Adrenal gland (tissue), 12 donors: Measurements from ENCODE around the gene MTHFD1L. TPM values are rescaled to one million over a fixed set of nuclear protein-coding genes. Genes with fewer than 3 reads are reported as not detected.
"Not testable (repeated sequence)": the region's sequence is repeated elsewhere in the genome, so short reads cannot be mapped to it uniquely, and the experiment has no call there.

Experiments
- DNase-seq, 7 donors: peaks; one replicate each; pipeline ENCODE4 v3.0.0-alpha.2; 2019 to 2020
- H3K27ac ChIP-seq, 5 donors: fragments of 200-600 bp; sonication (generic) in 4 of 5; 1 replicate in 3 of 5; 2 replicates in 2 of 5; pipeline versions ENCODE4 v1.5.1 to v1.8.0; 2016 to 2020; ENCODE audit warnings: mild to moderate bottlenecking in 1 of 5
- H3K27me3 ChIP-seq: fragments of 200-600 bp; 2 replicates; pipeline ENCODE4 v1.8.0; 2021
- H3K36me3 ChIP-seq, 2 donors: fragments of 200-600 bp; replicated peaks in 1 of 2; 1 replicate in 1 of 2; 2 replicates in 1 of 2; pipeline versions ENCODE4 v1.5.1 to v1.8.0; 2018 to 2022
- H3K4me1 ChIP-seq, 2 donors: fragments of 200-600 bp; replicated peaks in 1 of 2; 1 replicate in 1 of 2; 2 replicates in 1 of 2; pipeline versions ENCODE4 v1.5.1 to v1.8.0; 2018 to 2021
- H3K4me3 ChIP-seq, 4 donors: fragments of 200-600 bp; sonication (generic) in 3 of 4; one replicate each; pipeline ENCODE4 v1.5.1; 2016 to 2018
- H3K9me3 ChIP-seq, 3 donors: fragments of 200-600 bp; sonication (generic) in 1 of 3; replicated peaks in 1 of 3; 1 replicate in 2 of 3; 2 replicates in 1 of 3; pipeline versions ENCODE4 v1.5.1 to v1.8.0; 2016 to 2021
- CTCF ChIP-seq, 6 experiments: fragments of 450-650 bp in 4 of 6; fragments of 200-600 bp in 2 of 6; sonication (generic) in 1 of 6; IDR thresholded peaks; 1 replicate in 5 of 6; 2 replicates in 1 of 6; pipeline versions ENCODE4 v1.5.1 to v1.8.0; 2016 to 2021; ENCODE audit warnings: antibody characterized with exemption in 6 of 6, mild to moderate bottlenecking in 2 of 6, moderate library complexity in 1 of 6
- POLR2A ChIP-seq, 2 donors: fragments of 450-650 bp; IDR thresholded peaks; one replicate each; pipeline ENCODE4 v1.6.1; 2017; ENCODE audit warnings: antibody characterized with exemption in 2 of 2, mild to moderate bottlenecking in 2 of 2, moderate library complexity in 1 of 2
- WGBS, 4 donors: extraction: QIAGEN DNeasy Blood & Tissue Kit in 2 of 4; methylation state at CpG; one replicate each; pipeline versions ENCODE4 v1.1.5 to v1.1.7; 2013 to 2017; 5-methylcytosine and 5-hydroxymethylcytosine counted together
- intact Hi-C, 2 donors: fragments of 100-400 bp; cut with DNase I; formaldehyde crosslinking; loops; one replicate each; pipeline versions ENCODE4 v1.14.1 to v1.15.0; 2022 to 2023
- polyA plus RNA-seq, 3 donors: library from polyadenylated mRNA; stranded (reverse); fragments of 200-250 nt in 2 of 3; fragments of 350-450 nt in 1 of 3; fragmentation: Illumina TruSeq in 1 of 3; extraction: RNeasy Lipid Tissue Mini Kit (QIAGEN cat#74804) in 1 of 3; gene quantifications; one replicate each; pipeline ENCODE4 v1.2.3, GENCODE V29; 2013 to 2014
- total RNA-seq, 9 donors: library from RNA; depleted of rRNA in 4 of 9; stranded (reverse); fragments of >200 nt in 4 of 9; fragments of 120-200 nt in 1 of 9; fragmentation: NEBNext Ultra II Directional in 1 of 9; extraction: Animal tissue kit (Norgen Biotek cat#: 25700) in 1 of 9; gene quantifications; one replicate each; pipeline versions ENCODE4 v1.1.0 to v1.2.4, GENCODE V29; 2013 to 2023
- donor health status: healthy with polysubstance abuse.
- donor health status: Bipolar disorder and iron deficiency.
- donor health status: DM: yes; HTN: yes; CAD: no.
- donor health status: DM: no; HTN: no; CAD: no.
- donor health status: DM: no; HTN: no; CAD: no.
- donor health status: DM: yes; HTN: yes; CAD: no.

MTHFD1L gene
- total and polyA plus RNA-seq, 12 donors, result 8.5 to 28.8 (median 18.1) TPM

DNA sequence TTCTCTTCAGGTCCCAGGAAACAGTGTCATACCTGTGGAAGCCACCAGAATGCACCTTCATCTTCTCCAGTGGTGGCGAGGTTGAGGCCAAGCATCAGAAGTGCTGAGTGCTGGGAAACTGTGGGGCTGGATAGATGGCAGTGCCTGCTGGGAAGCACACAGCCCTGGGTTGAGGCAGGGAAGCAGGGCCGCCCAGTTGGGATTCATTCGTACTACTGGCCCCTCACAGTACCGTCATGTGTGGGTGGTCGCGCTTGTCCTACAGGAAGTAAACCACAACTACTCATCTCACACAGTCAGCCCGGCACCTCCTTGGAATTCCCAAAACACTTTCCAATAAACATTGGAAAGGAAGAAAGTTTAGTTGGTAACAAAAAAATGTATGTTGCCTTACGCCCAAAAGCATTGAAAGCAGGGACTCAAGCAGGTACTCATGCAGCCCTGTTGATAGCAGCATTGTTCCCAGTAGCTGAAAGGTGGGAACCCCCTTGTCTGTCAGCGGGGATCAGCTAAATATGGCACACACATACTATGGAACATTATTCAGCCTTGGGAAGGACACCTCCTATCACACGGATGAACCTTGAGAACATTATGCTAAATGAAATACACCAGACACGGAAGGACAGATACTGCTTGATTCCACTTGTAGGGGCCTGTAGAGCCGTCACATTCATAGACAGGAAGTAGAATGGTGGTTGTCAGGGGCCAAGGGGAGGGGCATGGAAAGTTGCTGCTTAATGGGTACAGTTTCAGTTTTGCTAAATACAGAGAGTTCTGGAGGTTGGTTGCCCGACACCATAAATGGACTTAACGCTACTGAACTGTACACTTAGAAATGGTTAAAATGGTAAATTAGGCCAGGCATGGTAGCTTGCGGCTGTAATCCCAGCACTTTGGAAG, 162.7 kb downstream of the MTHFD1L start:
- DNase-seq, result peak in 1 of 7 donors; percentile 25
- 94 to 96% (median 96%) methylated on average over 14 to 15 of the region's 15 CpGs for WGBS, 4 donors
- H3K27ac ChIP-seq, result no peak overlapping the region
- no peaks in the 10 kb centered on the region for H3K4me1 ChIP-seq
- TF ChIP-seq CTCF (IDR thresholded peaks at IDR 0.05) (no peak), POLR2A (IDR thresholded peaks at IDR 0.05) (no peak)
- intact Hi-C loops, result no loop called here
- H3K27me3 ChIP-seq, result no peaks in the 10 kb centered on the region
- no peaks in the 10 kb centered on the region for H3K36me3 ChIP-seq
- H3K9me3 ChIP-seq, result no peaks in the 10 kb centered on the region
- no peak overlapping the region for H3K4me3 ChIP-seq

GRCh38 chr6:151029970-151030369, 164.5 kb downstream of the MTHFD1L start:
- Histone ChIP-seq H3K27ac (no peak overlapping the region), H3K27me3 (no peaks in the 10 kb centered on the region), H3K36me3 (no peaks in the 10 kb centered on the region), H3K4me1 (no peaks in the 10 kb centered on the region), H3K4me3 (no peak overlapping the region), H3K9me3 (no peaks in the 10 kb centered on the region)
- DNase-seq, result peak in 1 of 7 donors; percentile 42
- intact Hi-C loops, result no loop called here
- TF ChIP-seq POLR2A (IDR thresholded peaks at IDR 0.05) (no peak), CTCF (IDR thresholded peaks at IDR 0.05) (no peak)
- WGBS, 4 donors, result 76 to 84% (median 81%) methylated on average over 5 of the region's 5 CpGs

DNA sequence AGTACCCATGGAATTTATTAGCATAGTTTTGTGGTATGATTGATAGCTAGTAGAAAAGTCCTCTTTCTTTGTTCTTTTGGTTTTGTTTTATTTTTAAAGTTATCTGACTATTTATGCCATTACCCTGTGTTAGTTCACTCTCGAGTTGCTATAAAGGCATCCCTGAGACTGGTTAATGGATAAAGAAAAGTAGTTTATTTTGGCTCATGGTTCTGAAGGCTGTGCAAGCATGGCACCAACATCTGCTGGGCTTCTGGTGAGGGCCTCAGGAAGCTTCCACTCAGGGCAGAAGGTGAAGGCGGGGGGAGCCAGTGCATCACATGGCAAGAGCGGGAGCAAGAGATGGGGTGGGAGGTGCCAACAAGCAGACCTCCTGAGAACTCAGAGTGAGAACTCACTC, 166.5 kb downstream of the MTHFD1L start:
- H3K9me3 ChIP-seq, result no peaks in the 10 kb centered on the region
- TF ChIP-seq CTCF (IDR thresholded peaks at IDR 0.05), result no peak
- no peak for TF ChIP-seq POLR2A (IDR thresholded peaks at IDR 0.05)
- H3K36me3 ChIP-seq, result no peaks in the 10 kb centered on the region
- WGBS, 4 donors, result 93 to 100% (median 99%) methylated on average over 3 of the region's 3 CpGs
- H3K27ac ChIP-seq, result no peak overlapping the region
- H3K27me3 ChIP-seq, result no peaks in the 10 kb centered on the region
- H3K4me3 ChIP-seq, result no peak overlapping the region
- intact Hi-C loops, result no loop called here
- DNase-seq, result peak in 1 of 7 donors; percentile 34
- no peaks in the 10 kb centered on the region for H3K4me1 ChIP-seq

DNA sequence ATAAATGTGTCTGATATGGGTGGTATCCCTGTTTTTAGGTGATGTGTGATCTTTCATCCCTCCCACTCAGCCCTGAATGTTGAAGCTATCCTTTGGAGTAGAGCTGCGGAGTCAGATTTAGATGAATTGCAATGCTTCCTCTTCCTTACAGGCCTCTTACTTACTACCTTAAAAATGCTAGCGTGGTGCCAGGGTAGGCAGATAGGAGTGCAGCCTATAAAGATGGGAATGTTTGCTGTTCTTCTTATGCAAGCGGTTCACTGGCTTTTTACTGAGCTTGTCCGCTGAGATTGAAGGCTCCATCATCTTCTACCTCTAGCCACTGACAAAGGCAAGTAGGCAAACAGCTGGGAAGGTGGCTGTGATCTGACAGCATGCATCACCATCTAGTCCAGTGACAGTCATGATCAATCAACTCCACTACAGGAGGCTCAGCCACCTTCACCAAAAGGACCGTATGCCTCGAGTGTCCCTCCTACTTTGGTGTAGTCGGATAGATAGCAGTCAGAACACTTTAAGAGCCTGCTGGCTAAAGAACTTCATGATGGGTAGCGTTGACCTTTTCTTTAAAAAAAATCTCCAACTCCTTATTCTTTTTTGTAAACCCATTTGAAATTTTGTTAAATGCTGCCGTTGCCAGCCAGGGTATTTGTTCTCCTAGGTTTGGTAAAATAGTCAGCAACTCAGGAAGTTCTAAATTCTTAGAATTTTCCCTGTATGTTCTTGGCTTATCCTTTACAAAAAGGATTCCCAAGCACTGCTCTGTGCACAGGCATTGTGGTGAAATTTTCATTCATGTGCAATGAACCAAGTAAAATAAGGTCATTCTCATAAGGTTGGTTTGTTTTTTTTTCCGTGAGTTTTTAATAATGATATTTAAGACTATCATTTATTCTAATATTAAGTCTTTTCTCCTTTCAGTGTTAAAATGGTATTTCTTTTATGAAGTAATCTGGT, 169.6 kb downstream of the MTHFD1L start:
- 94 to 96% (median 96%) methylated on average over 10 of the region's 10 CpGs for WGBS, 4 donors
- Histone ChIP-seq H3K27ac (no peak overlapping the region), H3K36me3 (no peaks in the 10 kb centered on the region), H3K9me3 (no peaks in the 10 kb centered on the region), H3K4me1 (no peaks in the 10 kb centered on the region), H3K4me3 (no peak overlapping the region), H3K27me3 (no peaks in the 10 kb centered on the region)
- TF ChIP-seq POLR2A (IDR thresholded peaks at IDR 0.05) (no peak), CTCF (IDR thresholded peaks at IDR 0.05) (no peak)
- intact Hi-C loops, result no loop called here
- peak in 1 of 7 donors; percentile 21 for DNase-seq

DNA sequence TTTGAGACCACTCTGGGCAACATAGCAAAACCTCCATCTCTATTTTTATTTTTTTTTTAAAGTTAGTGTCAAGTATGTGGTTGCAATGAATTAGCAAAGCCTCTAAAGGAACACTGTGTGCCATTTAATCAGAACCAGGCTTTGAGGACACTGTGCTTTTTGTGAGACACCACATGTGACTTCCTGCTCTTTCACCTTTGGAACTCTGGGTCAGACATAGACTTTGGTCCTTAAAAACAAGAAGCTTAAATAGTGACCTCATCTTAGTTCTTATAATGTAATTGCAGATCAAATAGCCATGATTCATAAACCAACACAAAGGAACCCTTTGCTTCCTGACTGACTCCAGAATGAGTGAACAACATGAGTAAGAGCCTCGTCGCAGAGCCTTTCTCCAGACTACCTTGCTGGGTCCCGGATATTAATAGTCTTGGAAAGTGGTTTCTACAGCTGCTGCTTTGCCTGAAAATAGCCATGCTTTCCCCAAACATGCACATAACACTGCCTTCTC, 170.8 kb downstream of the MTHFD1L start:
- H3K27ac ChIP-seq, result peak overlapping the region in 3 of 5 donors; percentile 15 to 67 (median 56)
- H3K4me1 ChIP-seq, H3K4me3 ChIP-seq, H3K36me3 ChIP-seq, H3K27me3 ChIP-seq, intact Hi-C loops, H3K9me3 ChIP-seq: not testable (repeated sequence)
- WGBS, 4 donors, result 49 to 73% (median 62%) methylated on average over 3 of the region's 3 CpGs
- peak in 2 of 7 donors; percentile 13 to 56 for DNase-seq
